ENCODE measurements around the gene SELENBP1. TPM values are rescaled to one million over a fixed set of nuclear protein-coding genes. Genes with fewer than 3 reads are reported as not detected.

The SELENBP1 gene
- polyA plus RNA-seq, 2 donors = 23.5 to 27.4 TPM

Other genes starting within 250 kb of the SELENBP1 start
- 1 to 10 TPM; 3.3 to 7.2 TPM for gene SEMA6C, start 226.1 kb downstream of the SELENBP1 start, polyA plus RNA-seq
- 1 to 10 TPM; 1.2 to 1.6 TPM for gene TNFAIP8L2, start 216.1 kb downstream of the SELENBP1 start, polyA plus RNA-seq
- gene LYSMD1, start 206.8 kb downstream of the SELENBP1 start, polyA plus RNA-seq = 1 to 10 TPM; 3.8 TPM
- gene SCNM1, start 206.6 kb downstream of the SELENBP1 start, polyA plus RNA-seq = 10 to 100 TPM; 40.5 to 43.9 TPM
- gene TMOD4, start 196.7 kb downstream of the SELENBP1 start, polyA plus RNA-seq = under 1 TPM; 0.14 to 0.22 TPM
- 10 to 100 TPM; 27.2 to 28.2 TPM for gene VPS72, start 182.5 kb downstream of the SELENBP1 start, polyA plus RNA-seq
- 10 to 100 TPM; 16.4 to 23.2 TPM for gene PIP5K1A, start 174.2 kb downstream of the SELENBP1 start, polyA plus RNA-seq
- 100 to 1,000 TPM; 127 to 168 TPM for gene PSMD4, start 118.0 kb downstream of the SELENBP1 start, polyA plus RNA-seq
- gene ZNF687, start 90.4 kb downstream of the SELENBP1 start, polyA plus RNA-seq = 10 to 100 TPM in 1 of 2 donors, 1 to 10 TPM in 1; 8.0 to 11.4 TPM
- gene PI4KB, start 45.3 kb downstream of the SELENBP1 start, polyA plus RNA-seq = 10 to 100 TPM; 22.3 to 28.6 TPM
- gene RFX5, start 25.5 kb downstream of the SELENBP1 start, polyA plus RNA-seq = 10 to 100 TPM; 12.0 to 12.9 TPM
- gene PSMB4, start 26.9 kb upstream of the SELENBP1 start, polyA plus RNA-seq = 100 to 1,000 TPM; 223 to 250 TPM
- 10 to 100 TPM; 11.0 to 26.3 TPM for gene POGZ, start 86.8 kb upstream of the SELENBP1 start, polyA plus RNA-seq
- 10 to 100 TPM; 10.5 to 13.7 TPM for gene CGN, start 138.7 kb upstream of the SELENBP1 start, polyA plus RNA-seq
- 10 to 100 TPM; 28.6 to 33.5 TPM for gene TUFT1, start 167.6 kb upstream of the SELENBP1 start, polyA plus RNA-seq
- gene SNX27, start 239.3 kb upstream of the SELENBP1 start, polyA plus RNA-seq = 1 to 10 TPM; 3.9 to 5.1 TPM